Psoas muscle (tissue), 8 donors: ENCODE results near the gene DCD. TPM values are rescaled to one million over a fixed set of nuclear protein-coding genes. Genes with fewer than 3 reads are reported as not detected.

Experiments used
- ATAC-seq, 4 donors: fragments of 200-7000 bp; cut with Tn5 transposase; one replicate each; pipeline ENCODE4 v1.9.1; 2020; ENCODE audit warnings: moderate library complexity in 3 of 4, mild to moderate bottlenecking in 2 of 4
- DNase-seq, 2 donors: peaks; one replicate each; pipeline ENCODE4 v3.0.0-alpha.2; 2020
- H3K27ac ChIP-seq: fragments of 200-600 bp; one replicate; pipeline ENCODE4 v1.8.0; 2022
- H3K27me3 ChIP-seq, 3 donors: fragments of 200-600 bp in 1 of 3; one replicate each; pipeline versions ENCODE4 v1.6.1 to v1.8.0; 2013 to 2022; ENCODE audit warnings: low read length in 2 of 3, mild to moderate bottlenecking in 2 of 3, moderate library complexity in 1 of 3; ENCODE audit not compliant: insufficient read depth in 3 of 3
- H3K36me3 ChIP-seq, 2 donors: fragments of 200-600 bp in 1 of 2; one replicate each; pipeline versions ENCODE4 v1.6.1 to v1.8.0; 2013 to 2022; ENCODE audit warnings: low read depth in 1 of 2, mild to moderate bottlenecking in 1 of 2, moderate library complexity in 1 of 2; ENCODE audit not compliant: insufficient read depth in 1 of 2
- H3K4me1 ChIP-seq: fragments of 200-600 bp; one replicate; pipeline ENCODE4 v1.8.0; 2022
- H3K4me3 ChIP-seq: fragments of 200-600 bp; one replicate; pipeline ENCODE4 v1.8.0; 2022; ENCODE audit warnings: mild to moderate bottlenecking
- H3K9me3 ChIP-seq: fragments of 200-600 bp; one replicate; pipeline ENCODE4 v1.8.0; 2022
- CTCF ChIP-seq: fragments of 200-600 bp; IDR thresholded peaks from one replicate; pipeline ENCODE4 v1.8.0; 2022; ENCODE audit warnings: antibody characterized with exemption
- WGBS, 3 donors: extraction: QIAGEN DNeasy Blood & Tissue Kit; methylation state at CpG; one replicate each; pipeline versions ENCODE4 v1.1.6 to v1.1.7; 2013; 5-methylcytosine and 5-hydroxymethylcytosine counted together
- intact Hi-C, 2 donors: fragments of 100-400 bp; cut with DNase I; formaldehyde crosslinking; loops; one replicate each; pipeline versions ENCODE4 v1.11.0 to v1.14.2; 2022
- polyA plus RNA-seq, 3 donors: library from polyadenylated mRNA; stranded (reverse); fragments of 200-250 nt; gene quantifications; one replicate each; pipeline ENCODE4 v1.2.3, GENCODE V29; 2013
- total RNA-seq, 4 donors: library from RNA; stranded (reverse); fragmentation: NEBNext Ultra II Directional in 2 of 4; extraction: Animal tissue kit (Norgen Biotek cat#: 25700) in 2 of 4; gene quantifications; one replicate each; pipeline versions ENCODE4 v1.2.1 to v1.2.4, GENCODE V29; 2021 to 2023
- donor health status: healthy with polysubstance abuse.
- donor health status: DM: no; HTN: no; CAD: no; lungs with moderate emphysema.
- donor health status: Bipolar disorder and iron deficiency.
- donor health status: healthy.
- donor health status: DM: yes; HTN: yes; CAD: no.
- donor health status: DM: no; HTN: no; CAD: no.
- donor health status: DM: no; HTN: no; CAD: no.
- donor health status: DM: yes; HTN: yes; CAD: no.

The DCD gene
- total and polyA plus RNA-seq, 7 donors = not detected

DNA sequence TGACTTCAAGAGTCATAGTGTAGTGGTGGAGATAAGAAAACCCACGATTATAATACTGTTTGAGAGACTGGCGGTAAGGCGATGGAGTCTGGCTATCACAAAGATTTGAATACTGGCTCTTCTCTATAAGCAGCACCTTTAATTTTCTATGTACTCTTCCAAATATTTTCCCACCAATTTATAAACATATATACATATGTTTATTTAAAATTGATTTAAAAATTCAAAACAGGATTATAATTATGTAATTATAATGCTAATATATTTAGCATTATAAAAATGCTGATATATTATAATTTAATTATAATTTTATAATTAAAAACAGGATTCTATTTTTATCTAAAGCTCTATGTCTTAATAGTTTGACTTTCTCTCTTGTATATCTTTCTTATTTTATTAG, 15.4 kb upstream of the DCD start:
- no peaks in the 10 kb centered on the region for H3K36me3 ChIP-seq
- no peak overlapping the region for H3K4me3 ChIP-seq
- H3K27me3 ChIP-seq = no peaks in the 10 kb centered on the region
- no peak for TF ChIP-seq CTCF
- H3K9me3 ChIP-seq = no peaks in the 10 kb centered on the region
- DNase-seq = no peak
- intact Hi-C loops = no loop called here
- WGBS, 3 donors = 83 to 89% (median 87%) methylated on average over 3 of the region's 3 CpGs
- no peak overlapping the region for H3K27ac ChIP-seq
- peaks cover 12% of the 10 kb centered on the region for H3K4me1 ChIP-seq
- ATAC-seq = no peak

- Histone ChIP-seq H3K4me1 (peaks cover 12% of the 10 kb centered on the region), H3K27ac (no peak overlapping the region), H3K9me3 (no peaks in the 10 kb centered on the region), H3K36me3 (no peaks in the 10 kb centered on the region), H3K4me3 (no peak overlapping the region), H3K27me3 (no peaks in the 10 kb centered on the region)
- 44 to 49% (median 47%) methylated on average over 3 of the region's 3 CpGs for WGBS, 3 donors
- no peak for TF ChIP-seq CTCF
- intact Hi-C loops = no loop called here
- DNase-seq = no peak
- no peak for ATAC-seq
Measured at GRCh38 chr12:54662026-54662425, 13.9 kb upstream of the DCD start.

DNA sequence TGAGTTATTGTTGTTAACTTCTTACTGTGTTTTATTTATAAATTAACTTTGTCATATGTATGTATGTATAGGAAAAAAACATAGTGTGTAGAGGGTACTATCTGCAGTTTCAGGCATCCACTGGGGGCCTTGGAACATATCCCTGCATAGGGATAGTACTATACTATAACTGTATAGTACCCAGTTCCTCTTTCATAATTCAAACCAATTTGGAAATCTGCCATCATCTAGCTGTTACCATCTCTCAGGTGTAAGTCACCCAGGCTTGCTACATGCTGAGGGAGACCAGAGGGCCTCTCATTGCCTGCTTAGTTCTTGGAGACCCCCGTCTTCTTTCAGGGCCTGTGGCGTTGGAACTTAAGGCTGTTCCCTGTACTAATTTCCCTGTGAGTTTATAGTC, 12.9 kb upstream of the DCD start:
- 38 to 64% (median 62%) methylated on average over 2 of the region's 2 CpGs for WGBS, 3 donors
- Histone ChIP-seq H3K9me3 (no peaks in the 10 kb centered on the region), H3K4me1 (peaks cover 12% of the 10 kb centered on the region), H3K36me3 (no peaks in the 10 kb centered on the region), H3K27me3 (no peaks in the 10 kb centered on the region), H3K27ac (no peak overlapping the region), H3K4me3 (no peak overlapping the region)
- intact Hi-C loops = no loop called here
- no peak for TF ChIP-seq CTCF
- no peak for DNase-seq
- ATAC-seq = peak in 2 of 4 donors; percentile 46 to 52

- 39 to 62% (median 43%) methylated on average over 10 of the region's 10 CpGs for WGBS, 3 donors
- no peaks in the 10 kb centered on the region for H3K36me3 ChIP-seq
- H3K4me3 ChIP-seq = no peak overlapping the region
- H3K9me3 ChIP-seq = no peaks in the 10 kb centered on the region
- DNase-seq (no peak), ATAC-seq (peak; percentile 68 to 92 (median 81))
- intact Hi-C loops = no loop called here
- TF ChIP-seq CTCF = no peak
- peaks cover 12% of the 10 kb centered on the region for H3K4me1 ChIP-seq
- H3K27ac ChIP-seq = no peak overlapping the region
- no peaks in the 10 kb centered on the region for H3K27me3 ChIP-seq
Measured at GRCh38 chr12:54660320-54660962, 12.3 kb upstream of the DCD start.
